Chondrocyte (in vitro differentiated cells): Measurements from ENCODE around the gene MYL6. TPM values are rescaled to one million over a fixed set of nuclear protein-coding genes. Genes with fewer than 3 reads are reported as not detected.

Experiments used
- DNase-seq: peaks from one replicate; pipeline ENCODE4 v3.0.0; 2021; ENCODE audit warnings: mixed read lengths, low spot score
- H3K27ac Mint-ChIP-seq: one replicate; pipeline ENCODE4 v1.8.0; 2021; ENCODE audit warnings: mild to moderate bottlenecking, moderate library complexity, mixed read lengths; ENCODE audit not compliant: unreplicated experiment
- H3K27me3 Mint-ChIP-seq: 2 replicates; pipeline ENCODE4 v1.8.0; 2021; ENCODE audit warnings: low read depth, mixed read lengths
- H3K36me3 Mint-ChIP-seq: 2 replicates; pipeline ENCODE4 v1.8.0; 2021; ENCODE audit warnings: low read depth, mixed read lengths
- H3K4me1 Mint-ChIP-seq: 2 replicates; pipeline ENCODE4 v1.8.0; 2021; ENCODE audit warnings: low read depth, mild to moderate bottlenecking, mixed read lengths
- H3K4me3 Mint-ChIP-seq: one replicate; pipeline ENCODE4 v1.8.0; 2021; ENCODE audit warnings: mild to moderate bottlenecking, moderate library complexity, mixed read lengths; ENCODE audit not compliant: unreplicated experiment
- H3K9me3 Mint-ChIP-seq: 2 replicates; pipeline ENCODE4 v1.8.0; 2021; ENCODE audit warnings: low read depth, mixed read lengths
- long read RNA-seq: library from polyadenylated mRNA; stranded (forward); transcript quantifications from one replicate; pipeline ENCODE4 v2.0.0, GENCODE V29; 2021
- total RNA-seq: library from RNA; stranded (reverse); gene quantifications from 3 replicates; pipeline ENCODE4 v1.2.1, GENCODE V29; 2021
- TF ChIP-seq, protein P1 (sequence below): fragments of 200-600 bp; sonication (generic); IDR thresholded peaks from 2 replicates; pipeline ENCODE4 v1.5.0; 2021; ENCODE audit warnings: antibody characterized with exemption, mild to moderate bottlenecking, moderate library complexity

Gene MYL6
- 1,367 to 2,282 TPM (median 2,236 TPM) in 3 replicates for total RNA-seq
- long read RNA-seq, transcript MYL6-210 (7 exons, 573 nt) = minor isoform, 19 of 3,019 reads
- long read RNA-seq, transcript MYL6-207 (6 exons, 655 nt) = minor isoform, 468 of 3,019 reads
- long read RNA-seq, transcript MYL6-219 (5 exons, 1,438 nt) = minor isoform, 57 of 3,019 reads
- long read RNA-seq, transcript MYL6-218 (7 exons, 901 nt) = major isoform, 1,499 of 3,019 reads
- long read RNA-seq, partial matches to known transcripts = 808 of 3,019 reads
- long read RNA-seq, other reads (novel, unspliced or antisense) = 140 of 3,019 reads

DNA sequence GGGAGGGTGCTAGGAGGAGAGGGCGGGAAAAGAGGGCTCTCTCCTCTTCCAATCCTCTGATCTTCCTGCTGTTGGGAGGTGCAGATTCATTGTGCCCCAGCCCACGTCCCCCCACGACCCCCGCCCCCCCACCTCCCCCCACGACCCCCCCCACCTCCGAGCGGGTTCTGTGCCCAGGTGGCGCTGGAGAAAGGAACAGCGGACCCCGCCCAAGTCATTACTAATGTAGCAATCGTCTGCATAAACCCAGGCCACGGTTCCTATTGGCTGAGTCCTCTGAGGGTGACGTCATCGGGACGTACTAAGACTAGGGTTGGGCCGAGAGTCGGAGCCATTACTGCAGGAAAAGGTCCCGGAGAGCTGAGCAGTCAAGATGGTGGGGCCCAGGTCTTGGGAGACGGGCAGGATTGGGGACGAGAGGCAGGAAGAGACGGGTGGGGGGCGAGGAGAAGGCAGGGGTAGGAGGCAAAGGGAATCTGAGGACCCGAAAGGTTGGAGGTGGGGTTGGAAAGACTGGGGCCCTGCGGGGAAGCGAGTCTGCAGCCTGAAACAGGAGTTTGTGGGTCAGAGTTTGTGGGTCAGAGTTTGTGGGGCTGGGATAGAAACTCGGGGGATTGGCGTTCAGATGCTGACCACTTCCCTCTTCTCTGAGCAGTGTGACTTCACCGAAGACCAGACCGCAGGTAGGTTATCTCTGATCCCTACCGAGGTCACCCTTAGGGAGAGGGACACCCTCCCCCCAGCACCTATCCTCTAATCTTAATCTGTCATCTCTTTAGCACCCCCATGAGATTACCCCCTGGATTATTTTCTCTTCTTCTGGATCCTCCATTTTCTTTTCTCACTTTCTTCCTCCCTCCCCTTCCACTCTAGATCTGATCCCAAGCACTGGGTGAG, at the start of gene MYL6:
Gene MYL6 (plus strand): TSS at position 331 of the 897 bp plus-strand sequence. CDS start 43 bp downstream, at position 374.
- no peaks in the 10 kb centered on the region for H3K27me3 Mint-ChIP-seq
- peak; percentile 96 for DNase-seq
- H3K27ac Mint-ChIP-seq = peak within 1 kb of the TSS; percentile 99
- H3K9me3 Mint-ChIP-seq = no peaks in the 10 kb centered on the region
- peak within 1 kb of the TSS; percentile 94 for H3K4me3 Mint-ChIP-seq
- TF ChIP-seq, protein P1, sequence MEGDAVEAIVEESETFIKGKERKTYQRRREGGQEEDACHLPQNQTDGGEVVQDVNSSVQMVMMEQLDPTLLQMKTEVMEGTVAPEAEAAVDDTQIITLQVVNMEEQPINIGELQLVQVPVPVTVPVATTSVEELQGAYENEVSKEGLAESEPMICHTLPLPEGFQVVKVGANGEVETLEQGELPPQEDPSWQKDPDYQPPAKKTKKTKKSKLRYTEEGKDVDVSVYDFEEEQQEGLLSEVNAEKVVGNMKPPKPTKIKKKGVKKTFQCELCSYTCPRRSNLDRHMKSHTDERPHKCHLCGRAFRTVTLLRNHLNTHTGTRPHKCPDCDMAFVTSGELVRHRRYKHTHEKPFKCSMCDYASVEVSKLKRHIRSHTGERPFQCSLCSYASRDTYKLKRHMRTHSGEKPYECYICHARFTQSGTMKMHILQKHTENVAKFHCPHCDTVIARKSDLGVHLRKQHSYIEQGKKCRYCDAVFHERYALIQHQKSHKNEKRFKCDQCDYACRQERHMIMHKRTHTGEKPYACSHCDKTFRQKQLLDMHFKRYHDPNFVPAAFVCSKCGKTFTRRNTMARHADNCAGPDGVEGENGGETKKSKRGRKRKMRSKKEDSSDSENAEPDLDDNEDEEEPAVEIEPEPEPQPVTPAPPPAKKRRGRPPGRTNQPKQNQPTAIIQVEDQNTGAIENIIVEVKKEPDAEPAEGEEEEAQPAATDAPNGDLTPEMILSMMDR = no peak
- peaks cover 45% of the 10 kb centered on the region for H3K4me1 Mint-ChIP-seq
- H3K36me3 Mint-ChIP-seq = peaks cover 35% of the 10 kb centered on the region

DNA sequence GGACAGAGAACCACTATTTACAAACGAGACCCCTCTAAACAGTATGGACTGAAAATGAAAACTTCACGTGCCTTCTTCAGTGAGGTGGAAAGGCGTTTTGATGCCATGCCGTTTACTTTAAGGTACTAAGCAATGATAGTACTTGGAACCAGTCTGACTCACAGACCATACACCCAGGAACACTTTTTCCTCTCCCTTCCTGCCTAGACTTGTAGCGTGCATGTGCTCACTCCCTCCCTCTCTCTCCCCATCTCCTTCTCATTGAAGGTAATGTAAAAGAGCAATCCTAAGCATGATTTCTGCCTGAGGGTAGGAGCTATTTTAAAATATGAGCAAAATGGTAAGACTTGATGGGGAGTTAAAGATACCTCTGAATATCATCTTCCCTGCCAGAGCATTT, 47.6 kb upstream of the MYL6 start:
- TF ChIP-seq, protein P1 = no peak
- H3K4me1 Mint-ChIP-seq = peaks cover 16% of the 10 kb centered on the region
- DNase-seq = no peak
- no peak overlapping the region for H3K27ac Mint-ChIP-seq
- H3K4me3 Mint-ChIP-seq = no peak overlapping the region
- no peaks in the 10 kb centered on the region for H3K9me3 Mint-ChIP-seq
- no peaks in the 10 kb centered on the region for H3K27me3 Mint-ChIP-seq
- peaks cover 32% of the 10 kb centered on the region for H3K36me3 Mint-ChIP-seq

DNA sequence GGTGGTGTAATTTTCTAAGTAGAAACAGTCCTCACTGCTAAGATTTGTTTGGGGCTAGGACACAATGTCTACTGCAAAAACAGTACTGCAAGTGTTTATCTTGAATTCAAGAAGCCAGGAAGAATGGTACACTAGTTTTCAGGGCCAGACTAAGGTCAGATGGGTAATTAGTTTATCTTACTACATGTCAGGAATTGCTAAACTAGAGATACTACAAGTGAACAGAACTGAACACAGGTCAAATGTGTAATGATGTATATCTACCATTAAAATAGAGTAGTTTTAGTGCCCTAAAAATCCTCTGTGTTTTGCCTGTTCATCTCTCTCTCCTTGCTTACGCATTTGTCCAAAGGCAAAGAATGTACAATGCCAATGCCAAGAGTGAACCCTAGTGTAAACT, 44.1 kb upstream of the MYL6 start:
- TF ChIP-seq, protein P1 = no peak
- no peak for DNase-seq
- no peak overlapping the region for H3K27ac Mint-ChIP-seq
- peaks cover 21% of the 10 kb centered on the region for H3K4me1 Mint-ChIP-seq
- H3K36me3 Mint-ChIP-seq = peaks cover 32% of the 10 kb centered on the region
- H3K4me3 Mint-ChIP-seq = no peak overlapping the region
- no peaks in the 10 kb centered on the region for H3K9me3 Mint-ChIP-seq
- no peaks in the 10 kb centered on the region for H3K27me3 Mint-ChIP-seq

DNA sequence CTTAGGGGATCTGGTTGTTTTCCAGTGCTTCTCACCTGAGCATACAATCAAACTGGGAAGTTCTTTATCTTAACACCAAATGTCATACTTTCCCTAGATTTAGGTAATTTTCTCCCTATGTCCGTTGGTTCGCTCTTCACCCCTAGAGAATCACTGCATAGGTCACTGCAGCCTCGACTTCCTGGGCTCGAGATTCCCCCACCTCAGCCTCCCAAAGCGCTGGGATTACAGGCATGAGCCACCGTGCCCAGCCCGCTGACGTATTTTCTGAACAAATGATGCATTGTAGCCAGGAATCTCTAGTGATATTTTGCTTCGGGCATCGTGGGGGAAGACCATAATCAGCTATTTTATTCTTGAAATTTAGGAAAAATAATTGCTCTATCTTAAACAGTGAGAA, 42.8 kb upstream of the MYL6 start:
- H3K27me3 Mint-ChIP-seq = no peaks in the 10 kb centered on the region
- DNase-seq = no peak
- H3K36me3 Mint-ChIP-seq = peaks cover 28% of the 10 kb centered on the region

More for the DNA sequence above, 42.8 kb upstream of the MYL6 start:
- peak overlapping the region; percentile 100 for H3K27ac Mint-ChIP-seq
- no peaks in the 10 kb centered on the region for H3K9me3 Mint-ChIP-seq
- peaks cover 33% of the 10 kb centered on the region for H3K4me1 Mint-ChIP-seq
- TF ChIP-seq, protein P1 = no peak
- peak overlapping the region; percentile 89 for H3K4me3 Mint-ChIP-seq
